Measurements from ENCODE around the gene TMEM213.
A peak's percentile ranks its signal among the peaks of the same experiment; 100 is the strongest.

GRCh38 chr7:138838166-138838565 is 40.4 kb downstream of the TMEM213 start:
- TF ChIP-seq, protein P1, sequence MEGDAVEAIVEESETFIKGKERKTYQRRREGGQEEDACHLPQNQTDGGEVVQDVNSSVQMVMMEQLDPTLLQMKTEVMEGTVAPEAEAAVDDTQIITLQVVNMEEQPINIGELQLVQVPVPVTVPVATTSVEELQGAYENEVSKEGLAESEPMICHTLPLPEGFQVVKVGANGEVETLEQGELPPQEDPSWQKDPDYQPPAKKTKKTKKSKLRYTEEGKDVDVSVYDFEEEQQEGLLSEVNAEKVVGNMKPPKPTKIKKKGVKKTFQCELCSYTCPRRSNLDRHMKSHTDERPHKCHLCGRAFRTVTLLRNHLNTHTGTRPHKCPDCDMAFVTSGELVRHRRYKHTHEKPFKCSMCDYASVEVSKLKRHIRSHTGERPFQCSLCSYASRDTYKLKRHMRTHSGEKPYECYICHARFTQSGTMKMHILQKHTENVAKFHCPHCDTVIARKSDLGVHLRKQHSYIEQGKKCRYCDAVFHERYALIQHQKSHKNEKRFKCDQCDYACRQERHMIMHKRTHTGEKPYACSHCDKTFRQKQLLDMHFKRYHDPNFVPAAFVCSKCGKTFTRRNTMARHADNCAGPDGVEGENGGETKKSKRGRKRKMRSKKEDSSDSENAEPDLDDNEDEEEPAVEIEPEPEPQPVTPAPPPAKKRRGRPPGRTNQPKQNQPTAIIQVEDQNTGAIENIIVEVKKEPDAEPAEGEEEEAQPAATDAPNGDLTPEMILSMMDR (conservative IDR thresholded peaks at IDR 0.05 in 1 of 2, IDR thresholded peaks at IDR 0.05 in 1 of 2; ENCODE audit: low read depth in 1 of 2, low read length in 2 of 2) = peak in 1 of 2 donors; percentile 7
- TF ChIP-seq EZH2 (IDR thresholded peaks at IDR 0.05; ENCODE audit: low read length, missing control alignments) = no peak
